ENCODE data around the gene TMEM242.
"Not testable (repeated sequence)": the region's sequence is repeated elsewhere in the genome, so short reads cannot be mapped to it uniquely, and the experiment has no call there.

TMEM242 gene

DNA sequence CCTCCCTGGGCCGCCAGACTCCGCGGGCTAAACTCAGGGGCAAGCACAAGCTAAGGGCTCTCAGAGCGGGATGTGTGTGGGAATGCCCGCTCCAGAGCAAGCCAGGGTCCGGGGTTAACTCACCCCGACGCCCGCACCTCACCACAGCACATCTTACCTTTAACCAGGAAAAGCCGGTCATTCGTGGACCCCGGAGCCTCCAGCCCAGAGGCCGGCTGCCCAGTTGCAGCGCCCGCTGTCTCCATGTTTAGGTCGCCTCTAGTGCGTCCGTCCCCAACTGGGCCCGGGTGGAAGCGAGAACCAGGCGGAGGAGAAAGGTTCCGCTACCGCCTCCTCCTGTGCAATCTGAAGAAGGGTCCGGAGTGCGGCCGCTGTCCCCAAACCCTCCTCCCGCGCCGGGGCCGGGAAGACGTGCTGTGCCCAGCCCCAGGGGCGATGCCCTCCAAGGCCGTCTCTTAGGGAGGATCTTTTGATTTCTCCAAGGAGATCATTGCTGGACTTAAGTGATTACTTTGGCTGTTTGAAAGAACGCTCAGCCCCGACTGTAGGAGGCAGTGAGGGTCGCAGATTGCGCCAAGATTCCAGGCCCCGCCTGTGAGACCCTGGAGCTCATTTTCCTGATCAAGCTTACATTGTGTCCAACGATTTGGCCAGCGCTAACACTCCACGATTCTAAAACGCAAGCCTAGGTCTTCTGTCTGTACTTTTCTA, at the start of gene TMEM242:
Gene TMEM242, minus strand, starts transcription at position 265 of the 711 bp plus-strand sequence. Its CDS starts 20 bp downstream, at position 245.
- peak; percentile 81 to 97 (median 92) for DNase-seq
- intact Hi-C loops (cut with DNase I) = loop anchor here (2.0 to 10.0 kb wide), 3 partner anchors 57 to 344 kb away; partner anchors contain the start of gene ZDHHC14

DNA sequence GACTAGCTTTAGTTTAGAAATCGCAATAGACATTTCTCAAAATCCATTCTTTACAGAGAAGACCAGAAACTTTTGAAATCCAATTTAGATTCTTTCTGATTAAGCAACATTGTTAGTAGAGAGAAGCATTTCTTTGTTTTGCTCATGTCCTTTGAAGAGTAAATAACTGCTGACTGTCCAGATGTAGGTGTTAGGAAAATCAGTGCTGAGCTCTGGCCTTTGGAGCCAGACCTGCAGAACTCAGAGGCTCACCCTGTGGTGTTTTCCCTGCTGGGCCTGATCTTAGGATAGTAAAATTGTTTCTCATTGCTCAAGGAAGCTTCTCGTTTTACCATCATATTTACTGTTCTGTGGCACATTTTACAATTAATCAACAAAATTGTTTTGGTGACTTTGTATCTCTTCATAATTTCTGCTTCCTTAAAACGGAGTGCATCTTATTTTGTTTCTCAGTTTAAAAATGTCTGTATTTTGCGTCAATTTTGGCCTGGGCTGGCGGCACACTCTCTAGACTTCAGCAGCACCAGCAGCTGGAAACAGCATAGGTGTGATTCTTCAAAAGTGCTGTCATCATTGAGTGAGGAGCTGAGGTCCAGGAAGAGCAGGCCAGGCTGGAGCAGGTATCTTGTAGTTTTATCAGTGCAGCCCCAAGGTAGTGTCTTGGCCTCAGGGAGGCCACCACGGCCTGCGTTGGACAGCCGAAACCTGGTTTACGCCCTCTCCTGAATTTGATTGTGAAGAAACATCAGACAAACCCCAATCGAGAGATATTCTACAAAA, 49.4 kb upstream of the TMEM242 start:
- no peak for DNase-seq
- intact Hi-C loops (cut with DNase I) = no loop called here

DNA sequence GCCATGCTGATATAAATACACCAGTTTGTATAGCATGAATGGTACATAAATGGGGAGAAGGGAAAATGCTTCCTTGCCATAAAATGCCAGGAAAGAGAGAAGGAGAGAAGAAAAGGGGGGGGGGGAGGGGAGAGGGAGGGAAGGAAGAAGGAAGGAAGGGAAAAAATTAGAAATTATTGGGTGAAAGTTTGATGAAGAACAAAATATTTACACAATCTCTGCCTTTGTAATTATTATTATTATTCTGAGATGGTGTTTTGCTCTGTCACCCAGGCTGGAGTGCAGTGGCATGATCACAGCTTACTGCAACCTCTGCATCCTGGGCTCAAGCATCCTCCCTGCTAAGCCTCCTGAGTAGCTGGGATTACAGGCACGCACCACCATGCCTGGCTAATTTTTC, 47.4 kb upstream of the TMEM242 start:
- DNase-seq = no peak
- intact Hi-C loops (cut with DNase I) = no loop called here

DNA sequence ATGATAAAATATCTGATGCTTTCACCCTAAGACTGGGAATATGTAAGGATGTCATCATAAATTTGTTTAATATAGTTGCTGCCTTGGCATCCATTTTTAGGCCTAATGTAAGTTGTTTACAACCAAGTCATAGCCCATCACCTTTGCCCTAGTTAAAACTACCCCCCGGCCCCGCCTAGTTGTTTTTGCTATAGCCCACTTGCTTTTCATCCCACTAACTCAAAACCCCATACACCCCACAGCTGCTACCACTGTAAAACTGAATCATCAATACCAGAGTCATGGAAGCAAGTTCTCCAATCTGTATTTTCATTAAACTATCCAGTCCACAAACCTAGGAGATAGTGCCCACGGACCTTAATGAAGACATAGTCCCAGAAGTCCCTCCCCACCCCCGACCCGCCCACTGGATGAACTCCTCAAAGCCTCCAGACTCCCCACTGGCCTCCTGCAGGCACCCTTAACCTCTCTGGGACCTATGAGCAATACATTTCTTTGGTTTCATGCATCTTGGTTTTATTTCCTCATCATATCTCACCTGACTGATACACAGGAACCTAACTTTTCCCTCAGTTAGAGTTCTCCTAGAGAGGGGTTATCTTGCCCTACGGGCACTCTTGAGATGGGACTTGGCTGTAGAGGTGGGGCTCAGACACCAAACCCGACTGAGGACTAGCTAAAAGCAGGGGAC, 45.2 kb upstream of the TMEM242 start:
- intact Hi-C loops (cut with DNase I) = no loop called here
- DNase-seq = no peak

DNA sequence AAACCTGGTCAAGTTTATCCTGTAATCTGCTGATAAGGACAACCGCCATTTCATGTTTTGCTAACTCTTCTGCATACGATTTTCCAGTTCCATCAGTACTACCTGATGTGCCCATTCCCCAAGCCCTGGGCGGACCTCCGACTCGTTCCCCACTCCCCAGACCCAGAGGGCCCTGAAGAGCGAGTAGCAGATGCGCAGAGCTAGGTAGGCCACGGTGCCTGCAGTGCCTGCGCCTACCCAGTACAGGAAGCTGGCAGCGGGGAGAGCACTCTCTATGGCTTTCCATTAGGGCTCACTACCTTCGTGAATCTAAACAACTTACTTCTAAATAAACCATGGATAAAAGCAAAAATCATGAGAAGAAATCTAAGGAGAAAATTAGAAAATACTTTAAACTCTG, 43.3 kb upstream of the TMEM242 start:
- no peak for DNase-seq
- intact Hi-C loops (cut with DNase I) = no loop called here

DNA sequence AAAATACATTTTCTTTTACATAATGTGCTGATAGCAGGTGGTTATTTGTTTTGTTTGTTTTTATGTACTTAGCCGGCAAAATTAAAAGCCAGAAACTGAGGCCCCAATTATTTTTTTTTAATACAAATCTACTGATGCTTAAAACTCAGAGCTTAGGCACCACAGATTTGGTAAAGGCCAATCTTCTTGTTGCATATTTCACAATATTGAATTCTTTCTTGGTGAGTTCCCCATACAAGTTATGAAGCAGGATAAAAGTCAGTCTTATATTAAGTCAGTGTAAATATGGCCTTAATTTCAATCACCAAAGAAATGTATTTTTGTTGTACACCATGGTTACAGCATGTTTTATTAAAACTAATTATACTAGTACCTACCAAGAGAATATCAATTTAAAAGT, 41.4 kb upstream of the TMEM242 start:
- intact Hi-C loops (cut with DNase I) = no loop called here
- DNase-seq = no peak

DNA sequence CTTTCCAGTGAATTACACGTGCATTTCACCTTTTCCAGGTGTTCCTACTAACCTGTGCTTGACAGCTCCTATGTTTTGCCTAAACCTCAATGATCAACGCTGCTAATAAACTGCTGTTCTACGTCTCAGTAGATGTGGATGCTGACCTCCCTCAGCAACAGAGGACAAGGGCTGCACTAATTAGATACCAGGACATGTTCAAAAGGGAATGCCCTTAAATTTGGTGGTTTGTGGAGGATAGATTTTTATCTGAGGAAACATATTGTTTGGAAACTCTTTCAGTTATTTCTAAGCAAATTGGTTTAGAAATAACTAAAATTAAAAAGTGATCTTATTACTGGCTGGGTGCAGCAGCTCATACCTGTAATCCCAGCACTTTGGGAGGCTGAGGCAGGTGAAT, 38.6 kb upstream of the TMEM242 start:
- intact Hi-C loops (cut with DNase I) = no loop called here
- no peak for DNase-seq

DNA sequence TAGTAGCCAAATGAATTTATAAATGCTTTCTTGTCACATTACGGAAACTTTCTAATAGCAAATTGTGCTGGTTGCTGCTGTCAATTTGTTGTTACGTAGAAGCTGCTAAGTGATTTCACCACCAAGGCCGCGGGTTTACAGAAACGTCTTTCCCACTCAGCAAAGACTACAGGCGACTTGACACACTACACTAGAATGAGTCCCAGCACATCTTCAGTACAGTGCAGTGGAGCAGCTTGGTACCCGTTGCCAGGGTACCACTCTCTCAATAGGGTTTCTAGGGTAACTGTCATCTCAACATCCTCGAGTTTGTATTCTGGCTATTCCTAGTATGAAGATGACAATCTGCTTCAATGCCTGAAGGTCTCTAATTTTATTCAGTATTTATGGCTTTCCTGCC, 35.0 kb upstream of the TMEM242 start:
- intact Hi-C loops (cut with DNase I) = no loop called here
- peak in 13 of 42 donors; percentile 8 to 62 (median 24) for DNase-seq

DNA sequence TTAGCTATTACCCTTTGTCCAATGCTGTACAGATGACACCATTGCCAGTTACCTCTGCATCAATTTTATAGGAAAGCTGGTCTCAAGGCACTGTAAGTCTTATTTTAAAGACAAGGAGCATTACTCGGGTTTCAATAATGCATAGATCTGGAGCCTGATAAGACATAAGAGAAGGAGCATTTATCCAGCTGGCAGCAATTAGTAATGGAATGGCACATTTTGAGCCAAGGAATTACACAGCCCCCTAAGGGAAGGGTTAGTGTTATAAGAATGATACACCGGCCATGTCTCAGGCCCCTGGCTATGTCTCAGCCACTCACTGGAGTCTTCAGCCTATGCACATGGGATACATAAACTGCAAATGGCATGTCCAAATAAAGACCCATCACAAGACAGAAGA, 23.1 kb upstream of the TMEM242 start:
- DNase-seq = no peak
- intact Hi-C loops (cut with DNase I) = no loop called here

DNA sequence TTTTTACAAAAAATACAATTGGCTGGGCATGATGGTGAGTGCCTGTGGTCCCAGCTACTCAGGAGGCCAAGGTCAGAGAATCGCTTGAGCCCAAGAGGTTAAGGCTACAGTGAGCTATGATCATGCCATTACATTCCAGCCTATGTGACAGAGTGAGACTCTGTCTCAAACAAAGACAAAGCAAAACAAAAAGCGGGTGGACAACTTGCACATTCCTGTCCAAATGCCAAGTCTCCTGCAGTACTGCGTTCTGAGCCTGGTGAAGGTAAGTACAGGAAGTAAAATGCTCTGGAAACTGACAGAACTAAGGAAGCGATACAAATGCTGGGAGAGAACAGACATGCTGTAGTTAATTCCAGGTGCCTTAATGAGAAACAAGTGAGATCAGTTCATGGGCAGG, 20.4 kb upstream of the TMEM242 start:
- intact Hi-C loops (cut with DNase I) = no loop called here
- no peak for DNase-seq

DNA sequence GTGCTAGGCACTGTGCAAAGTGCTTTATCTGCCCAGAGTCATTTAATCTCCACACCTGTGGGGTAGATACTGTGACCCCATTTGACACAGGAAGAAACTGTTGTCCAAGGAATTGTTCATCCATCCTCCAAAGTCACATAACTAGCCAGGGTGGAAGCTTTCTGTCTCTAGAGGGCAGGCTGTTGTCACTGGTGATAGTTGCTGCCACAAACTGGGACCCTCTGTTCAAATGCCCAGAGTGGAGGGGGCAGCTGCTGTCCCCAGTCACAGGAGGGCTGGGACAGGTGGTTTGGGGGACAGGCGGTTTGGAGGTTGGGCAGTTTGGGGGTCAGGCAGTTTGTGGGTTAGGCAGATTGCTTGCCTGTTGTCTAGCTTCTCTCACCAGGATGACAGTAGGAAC, 16.1 kb upstream of the TMEM242 start:
- DNase-seq = no peak
- intact Hi-C loops (cut with DNase I) = no loop called here

DNA sequence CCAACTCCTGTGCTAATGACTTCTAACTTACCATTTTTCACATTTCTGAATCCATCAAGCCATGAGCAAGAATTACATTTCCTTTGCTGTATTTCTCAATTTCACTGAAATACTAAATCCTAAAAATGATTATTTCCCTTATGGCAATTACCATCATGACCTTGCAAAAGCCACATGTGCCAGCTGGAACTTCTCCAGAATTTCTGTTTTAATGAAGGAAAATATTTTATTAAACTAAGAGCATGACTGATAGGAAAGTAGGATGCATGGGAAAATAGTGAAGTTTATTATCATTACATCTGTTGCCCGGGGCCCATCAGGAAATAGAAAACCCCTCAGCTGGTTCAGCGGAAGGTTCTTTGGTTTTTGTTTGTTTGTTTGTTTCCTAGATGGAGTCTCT, 14.4 kb upstream of the TMEM242 start:
- DNase-seq = no peak
- intact Hi-C loops (cut with DNase I) = no loop called here

DNA sequence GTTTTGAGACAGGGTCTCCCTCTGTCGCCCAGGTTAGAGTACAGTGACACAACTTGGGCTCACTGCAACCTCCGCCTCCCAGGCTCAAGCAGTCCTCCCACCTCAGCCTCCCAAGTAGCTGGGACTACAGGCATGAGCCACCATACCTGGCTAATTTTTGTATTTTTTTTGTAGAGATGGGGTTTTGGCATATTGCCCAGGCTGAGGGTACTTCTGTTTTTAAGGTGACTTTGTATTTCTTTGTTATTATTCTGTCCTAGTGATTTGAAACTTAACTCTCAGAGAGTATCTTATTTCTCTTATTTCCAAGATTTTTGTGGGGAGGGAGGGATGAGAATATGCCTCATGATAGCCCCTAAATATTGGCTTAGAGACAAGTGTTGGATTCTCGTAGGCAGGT, 14.0 kb upstream of the TMEM242 start:
- DNase-seq; intact Hi-C loops (cut with DNase I): not testable (repeated sequence)

DNA sequence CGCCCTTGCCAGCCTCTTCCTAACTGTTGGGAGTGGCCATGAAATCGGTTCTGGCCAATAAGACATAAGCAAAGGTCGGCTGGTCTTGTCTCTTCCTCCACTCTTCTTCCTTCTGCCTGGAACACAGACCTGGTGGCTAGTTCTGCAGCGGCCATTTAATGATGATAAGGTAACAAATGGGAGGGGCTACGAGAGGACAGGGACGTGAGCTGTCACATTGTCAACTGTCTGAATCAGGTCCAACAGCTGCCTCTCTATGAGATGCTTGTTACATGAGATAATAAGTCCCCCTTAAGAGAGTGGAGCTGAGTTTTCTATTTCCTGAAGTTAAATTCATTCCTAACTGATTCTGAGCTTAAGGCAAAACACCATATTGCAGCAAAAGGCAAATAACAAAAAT, 12.5 kb upstream of the TMEM242 start:
- no peak for DNase-seq
- intact Hi-C loops (cut with DNase I) = no loop called here

DNA sequence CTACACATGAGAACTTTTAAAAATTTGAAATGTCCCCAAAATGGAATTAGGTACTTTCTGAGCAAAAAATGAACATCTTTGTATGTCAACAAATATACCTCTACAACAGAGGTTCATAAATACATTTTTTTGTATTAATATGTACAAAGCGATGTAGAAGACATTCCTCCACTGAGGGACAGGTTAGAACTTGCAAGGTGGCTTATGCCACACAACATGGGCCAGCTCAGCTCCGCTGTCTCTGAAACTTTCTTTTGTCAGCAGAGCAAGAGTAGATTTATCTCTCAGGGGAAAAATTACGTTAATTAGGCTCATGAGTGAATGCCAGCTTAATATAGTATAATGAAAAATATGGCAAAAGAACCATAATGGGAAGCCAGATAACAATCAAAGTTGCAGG, 10.6 kb upstream of the TMEM242 start:
- intact Hi-C loops (cut with DNase I) = no loop called here
- DNase-seq = no peak

DNA sequence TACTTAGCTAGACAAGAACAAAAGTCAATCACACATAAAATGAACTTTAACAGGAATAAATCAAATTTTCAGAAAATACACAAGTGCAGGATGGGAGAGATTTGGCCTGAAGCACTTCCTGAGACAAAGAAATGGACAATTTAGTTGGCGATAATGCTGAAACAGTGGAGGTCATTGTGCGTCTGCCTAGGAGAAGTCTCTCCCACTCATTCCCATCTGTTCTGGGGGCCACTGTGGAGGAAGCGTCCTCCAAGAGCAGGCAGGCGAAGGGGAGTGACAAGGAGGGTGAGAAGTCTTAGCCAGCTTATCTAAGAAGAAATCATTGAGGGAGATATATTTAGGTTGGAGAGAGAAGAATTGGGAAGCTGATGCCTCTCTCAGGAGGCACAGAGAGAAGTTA, 10.2 kb upstream of the TMEM242 start:
- DNase-seq = no peak
- intact Hi-C loops (cut with DNase I) = no loop called here

DNA sequence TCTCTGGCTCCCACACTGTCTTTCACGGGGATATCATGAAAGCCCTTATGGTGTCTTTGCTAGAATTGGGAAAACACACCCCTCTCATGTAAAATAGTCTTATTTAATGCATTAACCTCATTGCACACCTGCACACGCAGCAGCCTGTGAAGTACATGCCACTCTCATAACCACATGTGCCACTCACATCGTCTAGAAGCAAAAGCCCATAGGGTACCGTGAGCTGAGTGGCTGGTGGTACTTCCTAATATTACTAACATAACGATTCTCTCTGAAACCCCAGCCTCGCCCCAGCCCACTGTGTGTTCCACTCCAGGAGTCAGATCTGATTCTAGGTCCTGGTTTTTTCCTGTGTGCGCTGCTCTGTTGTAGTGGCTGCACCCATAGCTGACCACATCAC, 9.5 kb upstream of the TMEM242 start:
- intact Hi-C loops (cut with DNase I) = no loop called here
- no peak for DNase-seq

DNA sequence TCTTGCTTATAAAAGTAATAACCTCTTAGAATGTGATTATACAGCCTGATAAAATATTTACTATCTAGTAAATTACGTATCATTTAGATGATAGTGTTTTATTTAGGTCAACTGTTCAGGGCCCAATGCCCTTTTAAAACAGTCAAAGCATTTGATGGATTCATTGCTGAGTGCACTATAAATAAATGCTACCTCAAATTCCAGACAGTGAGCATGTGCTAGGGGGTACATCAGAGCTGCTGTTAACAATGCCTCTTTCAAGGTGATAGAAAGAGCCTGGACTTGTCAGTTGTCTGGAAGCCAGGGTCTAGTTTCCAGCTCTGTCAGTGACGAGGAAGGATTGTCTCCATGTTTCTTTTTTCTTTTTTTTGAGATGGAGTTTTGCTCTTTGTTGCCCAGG, 7.5 kb upstream of the TMEM242 start:
- intact Hi-C loops (cut with DNase I) = no loop called here
- DNase-seq = no peak

DNA sequence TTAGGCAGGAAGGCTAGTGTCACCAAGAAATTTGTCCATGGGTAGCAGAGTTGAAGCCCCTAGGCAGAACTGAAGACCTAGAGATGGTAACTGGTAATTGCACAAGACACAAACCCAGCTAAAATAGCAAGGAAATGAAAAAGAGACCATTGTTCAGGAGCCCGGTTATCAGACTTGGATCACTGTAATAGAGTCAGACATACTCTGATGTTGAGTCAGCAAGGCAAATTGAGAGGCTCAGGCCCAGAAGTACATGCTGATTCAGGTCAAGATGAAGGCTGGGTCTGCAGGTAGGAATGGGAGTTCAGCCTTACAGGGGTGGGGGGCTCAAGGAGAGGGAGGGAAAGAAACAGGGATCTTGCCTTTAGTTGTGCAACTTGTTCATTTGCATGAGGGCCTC, 6.5 kb upstream of the TMEM242 start:
- intact Hi-C loops (cut with DNase I) = loop anchor here (10.0 kb wide), 1 partner anchor 265 kb away; no protein-coding TSS in a partner anchor
- no peak for DNase-seq

DNA sequence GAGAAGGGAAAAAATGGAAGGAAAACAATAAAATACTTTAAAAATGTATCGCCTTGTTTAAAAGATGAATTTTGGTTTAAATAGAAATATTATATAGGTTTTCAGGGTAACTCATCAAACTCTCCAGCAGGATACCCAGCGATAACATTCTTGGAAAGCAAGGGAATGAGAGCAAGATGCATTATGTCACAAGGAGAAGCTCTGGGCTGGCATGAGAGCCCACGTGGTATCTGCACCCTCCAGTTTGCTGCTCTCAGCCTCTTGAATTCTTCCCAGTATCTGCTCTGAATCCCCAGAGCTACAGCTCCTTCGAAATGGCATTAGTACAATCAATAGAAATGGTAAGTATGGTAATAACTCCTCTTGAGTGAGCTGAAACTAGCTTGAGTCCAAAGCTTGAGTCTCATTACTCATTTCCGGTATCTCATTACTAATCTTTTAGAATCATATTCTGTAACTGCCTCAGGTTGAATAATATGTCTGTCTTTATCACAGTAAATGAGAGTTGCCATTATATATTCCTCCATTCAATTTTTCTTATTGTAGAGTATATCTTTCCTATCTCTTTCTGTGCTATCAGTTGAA, 4.9 kb upstream of the TMEM242 start:
- intact Hi-C loops (cut with DNase I) = loop anchor here (10.0 kb wide), 1 partner anchor 267 kb away; no protein-coding TSS in a partner anchor
- no peak for DNase-seq
